HCT116 (cell line): ENCODE measurements around the gene ERBB4.

Experiments
- CTCF ChIP-seq, 3 experiments: fragments of 200-600 bp in 1 of 3; sonication (generic) in 1 of 3; IDR thresholded peaks in 2 of 3; conservative IDR thresholded peaks in 1 of 3; 2 replicates each; pipeline ENCODE4 v1.5.1; 2012 to 2017; ENCODE audit warnings: low read depth in 2 of 3, low read length in 2 of 3, antibody characterized with exemption in 1 of 3, borderline replicate concordance in 1 of 3, control low read depth in 1 of 3, mild to moderate bottlenecking in 1 of 3, mixed read lengths in 1 of 3, mixed run types in 1 of 3, moderate library complexity in 1 of 3; ENCODE audit not compliant: insufficient read depth in 1 of 3
- ELF1 ChIP-seq: IDR thresholded peaks from 2 replicates; pipeline ENCODE4 v1.6.1; 2012; ENCODE audit warnings: low read depth, borderline replicate concordance
- EZH2 ChIP-seq: fragments of 200-600 bp; sonication (generic); IDR thresholded peaks from 2 replicates; pipeline ENCODE4 v1.6.1; 2017; ENCODE audit warnings: antibody characterized with exemption, mixed run types
- JUND ChIP-seq: IDR thresholded peaks from 2 replicates; pipeline ENCODE4 v1.6.1; 2012
- SRF ChIP-seq: IDR thresholded peaks from 2 replicates; pipeline ENCODE4 v1.6.1; 2012; ENCODE audit warnings: low read depth

DNA sequence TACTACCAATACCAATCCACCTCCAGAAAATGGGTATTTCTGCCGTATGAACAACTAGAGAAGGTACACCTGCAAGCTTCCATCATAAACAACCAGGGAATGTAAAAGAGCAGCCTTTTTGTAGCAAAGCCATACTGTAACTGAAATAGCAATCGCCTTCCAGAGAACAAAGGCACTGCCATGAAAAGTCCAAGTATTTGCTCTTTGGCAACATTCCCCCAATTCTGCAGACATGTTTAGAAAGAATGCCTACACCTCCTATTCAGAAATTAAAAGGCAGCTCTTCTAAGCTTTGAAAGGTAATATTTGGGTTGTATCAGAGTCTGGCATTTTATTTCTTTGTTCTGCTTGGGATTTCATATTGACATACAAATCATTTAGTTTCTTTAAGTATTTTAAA, 487.7 kb downstream of the ERBB4 start:
- TF ChIP-seq CTCF (IDR thresholded peaks at IDR 0.05 in 2 of 3, conservative IDR thresholded peaks at IDR 0.05 in 1 of 3; ENCODE audit: borderline replicate concordance in 1 of 3, insufficient read depth in 1 of 3, low read depth in 2 of 3, low read length in 2 of 3) (no peak), EZH2 (no peak), ELF1 (no peak), SRF (no peak), JUND (no peak)
